ENCODE results near the gene SPRY1. TPM values are rescaled to one million over a fixed set of nuclear protein-coding genes. Genes with fewer than 3 reads are reported as not detected.
A peak's percentile ranks its signal among the peaks of the same experiment; 100 is the strongest.

The SPRY1 gene
- total RNA-seq (2014; rRNA removed; shearing (Covaris generic)): 49.9 and 59.2 TPM in 2 replicates
- 114 and 158 TPM in 2 replicates for polyA plus RNA-seq (2015; cell fraction: cytosol; rRNA removed)
- 145 and 146 TPM in 2 replicates for polyA plus RNA-seq (2015; cell fraction: nucleus; rRNA removed)

- DNase-seq (ENCODE audit: low read depth, low spot score): peak; percentile 96
- in situ Hi-C loops (cut with HindIII; ENCODE audit: low pct_unique_long_range_greater_than_20kb, low sequenced_read_pairs): no loop called here
Observed at GRCh38 chr4:123396307-123397143, at the start of gene SPRY1. Gene SPRY1 (plus strand): TSS chr4:123396795. CDS start chr4:123401592, 4,797 bp downstream.

GRCh38 chr4:123346951-123347350 is 49.6 kb upstream of the SPRY1 start:
- in situ Hi-C loops (cut with HindIII; ENCODE audit: low pct_unique_long_range_greater_than_20kb, low sequenced_read_pairs): no loop called here

DNA sequence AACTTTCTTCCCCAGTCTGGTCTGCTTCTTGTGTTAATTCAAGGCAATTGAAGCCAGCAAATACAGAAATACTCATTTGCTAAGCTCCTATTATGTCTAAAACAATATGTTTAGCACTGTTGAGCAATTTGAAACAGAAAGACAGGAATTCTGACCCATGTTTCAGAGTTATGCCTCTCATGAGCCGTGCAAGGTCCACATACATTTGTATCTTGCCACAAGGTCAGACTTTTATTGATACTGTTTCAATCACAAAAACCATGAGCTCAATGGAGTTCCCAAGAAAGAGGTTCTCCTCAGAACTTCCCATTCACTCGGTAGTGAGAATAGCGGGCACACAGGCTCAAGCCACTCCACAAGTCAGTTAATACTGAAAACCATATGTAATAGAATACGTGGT is 47.6 kb upstream of the SPRY1 start:
- no peak for DNase-seq (ENCODE audit: low read depth, low spot score)
- in situ Hi-C loops (cut with HindIII; ENCODE audit: low pct_unique_long_range_greater_than_20kb, low sequenced_read_pairs): no loop called here

More at GRCh38 chr4:123346951-123347350, 49.6 kb upstream of the SPRY1 start:
- no peak for DNase-seq (ENCODE audit: low read depth, low spot score)

DNA sequence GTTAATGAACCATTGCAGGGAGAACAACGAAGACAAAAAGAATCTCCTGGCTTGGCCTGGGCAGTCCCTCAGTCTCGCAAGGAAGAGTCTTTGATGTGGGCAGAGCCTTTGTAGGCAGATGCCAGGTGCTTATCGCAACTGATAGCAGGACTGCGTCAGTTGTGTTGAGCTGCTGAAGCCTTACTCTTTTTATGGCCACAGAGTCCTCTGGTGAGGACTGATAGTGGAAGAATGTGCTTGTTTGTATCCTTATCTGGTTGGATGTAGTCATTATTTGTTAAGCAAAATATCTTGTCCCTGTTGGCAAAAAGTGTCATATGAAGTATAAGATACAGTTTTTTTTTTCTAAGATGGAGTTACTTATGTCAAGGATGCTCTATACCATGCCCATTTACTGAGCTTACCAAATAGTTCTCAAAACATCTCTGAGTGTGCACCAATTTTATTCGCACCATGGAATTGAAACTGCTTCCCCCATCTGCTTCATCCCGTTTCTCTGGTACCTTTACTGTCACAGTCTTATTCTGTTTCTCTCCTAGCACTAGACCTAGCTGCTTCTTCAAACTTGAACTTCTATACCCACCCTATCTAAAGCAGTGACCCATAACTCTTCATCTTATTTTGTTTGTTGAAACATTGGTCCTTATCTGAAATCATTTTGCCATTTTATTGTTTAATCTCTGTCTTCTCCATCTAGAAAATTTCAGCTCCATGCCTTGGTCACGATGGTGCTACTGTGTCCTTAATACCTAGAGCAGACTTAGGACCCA is 47.0 kb upstream of the SPRY1 start:
- no peak for DNase-seq (ENCODE audit: low read depth, low spot score)
- in situ Hi-C loops (cut with HindIII; ENCODE audit: low pct_unique_long_range_greater_than_20kb, low sequenced_read_pairs): no loop called here

- peak; percentile 34 for DNase-seq (ENCODE audit: low read depth, low spot score)
- in situ Hi-C loops (cut with HindIII; ENCODE audit: low pct_unique_long_range_greater_than_20kb, low sequenced_read_pairs): no loop called here
Observed at GRCh38 chr4:123350191-123350544, 46.4 kb upstream of the SPRY1 start.

DNA sequence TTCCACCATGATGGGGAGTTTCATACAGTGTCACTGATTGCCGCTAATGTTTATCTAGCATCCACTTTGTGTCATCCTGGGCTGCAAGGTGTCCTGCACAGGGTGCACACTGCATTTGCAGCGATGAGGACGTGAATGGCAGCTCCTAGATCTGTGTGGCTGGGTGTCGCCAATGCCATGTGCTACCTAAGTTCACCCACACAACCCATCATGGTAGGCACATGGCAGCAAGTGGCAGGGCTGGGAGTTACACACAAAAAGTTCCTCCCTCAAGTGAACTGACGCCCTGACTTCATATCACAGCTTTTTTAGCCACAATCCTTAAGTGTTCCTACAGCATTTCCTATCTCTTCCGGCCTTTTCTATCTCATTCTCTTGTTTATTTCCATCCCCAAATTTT is 45.9 kb upstream of the SPRY1 start:
- DNase-seq (ENCODE audit: low read depth, low spot score): no peak
- in situ Hi-C loops (cut with HindIII; ENCODE audit: low pct_unique_long_range_greater_than_20kb, low sequenced_read_pairs): no loop called here

GRCh38 chr4:123351713-123352112 is 44.9 kb upstream of the SPRY1 start:
- no peak for DNase-seq (ENCODE audit: low read depth, low spot score)
- in situ Hi-C loops (cut with HindIII; ENCODE audit: low pct_unique_long_range_greater_than_20kb, low sequenced_read_pairs): no loop called here

- no peak for DNase-seq (ENCODE audit: low read depth, low spot score)
- in situ Hi-C loops (cut with HindIII; ENCODE audit: low pct_unique_long_range_greater_than_20kb, low sequenced_read_pairs): no loop called here
Observed at GRCh38 chr4:123352240-123352945, 44.2 kb upstream of the SPRY1 start.

- DNase-seq (ENCODE audit: low read depth, low spot score): no peak
- in situ Hi-C loops (cut with HindIII; ENCODE audit: low pct_unique_long_range_greater_than_20kb, low sequenced_read_pairs): no loop called here
Observed at GRCh38 chr4:123352966-123353365, 43.6 kb upstream of the SPRY1 start.

- DNase-seq (ENCODE audit: low read depth, low spot score): no peak
- in situ Hi-C loops (cut with HindIII; ENCODE audit: low pct_unique_long_range_greater_than_20kb, low sequenced_read_pairs): no loop called here
Observed at GRCh38 chr4:123353656-123354055, 42.9 kb upstream of the SPRY1 start.

- in situ Hi-C loops (cut with HindIII; ENCODE audit: low pct_unique_long_range_greater_than_20kb, low sequenced_read_pairs): no loop called here
- DNase-seq (ENCODE audit: low read depth, low spot score): no peak
Observed at GRCh38 chr4:123354701-123355100, 41.9 kb upstream of the SPRY1 start.

DNA sequence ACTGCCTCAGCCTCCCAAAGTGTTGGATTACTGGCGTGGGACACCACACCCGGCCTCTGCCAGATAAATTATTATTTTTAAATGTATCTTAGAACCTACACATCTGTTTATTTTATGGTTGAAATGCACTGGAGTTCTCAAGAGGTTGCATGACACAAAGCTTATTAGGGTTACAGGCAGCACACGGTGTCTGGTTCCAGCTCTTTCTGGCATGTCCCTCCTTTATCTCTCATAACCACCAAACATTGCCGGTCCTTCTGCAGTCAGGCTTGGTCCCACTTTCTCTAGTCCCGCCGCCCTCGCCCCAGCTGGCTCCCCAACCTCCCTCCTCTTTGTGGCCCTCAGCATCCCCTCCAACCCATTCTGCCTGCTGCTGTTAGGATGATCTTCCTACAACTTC is 39.7 kb upstream of the SPRY1 start:
- in situ Hi-C loops (cut with HindIII; ENCODE audit: low pct_unique_long_range_greater_than_20kb, low sequenced_read_pairs): no loop called here
- DNase-seq (ENCODE audit: low read depth, low spot score): no peak

GRCh38 chr4:123359449-123360315 is 36.9 kb upstream of the SPRY1 start:
- no peak for DNase-seq (ENCODE audit: low read depth, low spot score)
- in situ Hi-C loops (cut with HindIII; ENCODE audit: low pct_unique_long_range_greater_than_20kb, low sequenced_read_pairs): no loop called here

DNA sequence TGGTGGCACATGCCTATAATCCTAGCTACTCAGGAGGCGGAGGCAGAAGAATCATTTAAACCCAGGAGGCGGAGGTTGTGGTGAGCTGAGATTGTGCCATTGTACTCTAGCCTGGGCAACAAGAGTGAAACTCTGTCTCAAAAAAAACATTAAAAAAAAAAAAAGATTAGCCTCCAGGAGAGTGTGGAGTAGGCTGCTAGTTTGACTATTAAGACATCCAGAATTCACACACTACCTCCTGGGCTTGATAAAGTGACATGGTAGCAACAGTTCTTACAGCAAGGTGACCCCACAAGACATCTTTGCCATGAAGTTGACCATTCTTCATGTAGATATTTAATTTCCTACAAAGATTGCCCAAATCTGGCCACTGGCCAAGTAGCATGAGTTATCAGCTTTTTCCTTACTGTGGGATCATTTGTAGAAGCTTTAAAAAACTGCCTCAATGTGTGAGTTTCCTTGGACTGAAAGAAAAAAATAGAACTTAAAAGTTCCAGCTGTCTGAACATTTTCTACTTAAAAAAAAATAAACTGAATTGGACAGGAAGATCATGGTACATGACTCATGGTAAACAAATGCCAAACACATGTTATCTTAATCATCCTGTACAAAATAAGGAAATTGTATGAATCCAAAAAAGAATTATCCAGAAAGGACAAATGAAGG is 35.3 kb upstream of the SPRY1 start:
- no peak for DNase-seq (ENCODE audit: low read depth, low spot score)
- in situ Hi-C loops (cut with HindIII; ENCODE audit: low pct_unique_long_range_greater_than_20kb, low sequenced_read_pairs): no loop called here

DNA sequence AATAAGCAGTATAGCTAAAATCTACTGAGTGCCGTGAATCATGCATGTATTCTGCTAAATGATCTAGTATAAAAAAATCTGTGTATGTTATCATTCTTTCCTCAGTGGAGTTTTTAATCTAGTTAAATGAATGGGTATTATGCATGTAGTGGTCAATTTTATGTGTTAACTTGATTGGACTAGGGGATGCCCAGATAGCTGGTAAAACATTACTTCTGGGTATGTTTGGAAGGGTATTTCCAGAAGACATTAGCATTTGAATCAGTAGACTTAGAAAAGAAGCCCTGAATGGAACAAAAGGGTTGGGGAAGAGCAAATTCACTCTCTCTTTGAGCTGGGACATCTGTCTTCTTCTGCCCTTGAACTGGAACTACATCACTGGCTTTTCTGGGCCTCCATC is 34.5 kb upstream of the SPRY1 start:
- in situ Hi-C loops (cut with HindIII; ENCODE audit: low pct_unique_long_range_greater_than_20kb, low sequenced_read_pairs): no loop called here
- no peak for DNase-seq (ENCODE audit: low read depth, low spot score)

GRCh38 chr4:123363729-123364128 is 32.9 kb upstream of the SPRY1 start:
- DNase-seq (ENCODE audit: low read depth, low spot score): no peak
- in situ Hi-C loops (cut with HindIII; ENCODE audit: low pct_unique_long_range_greater_than_20kb, low sequenced_read_pairs): no loop called here

GRCh38 chr4:123364906-123365305 is 31.7 kb upstream of the SPRY1 start:
- in situ Hi-C loops (cut with HindIII; ENCODE audit: low pct_unique_long_range_greater_than_20kb, low sequenced_read_pairs): no loop called here
- no peak for DNase-seq (ENCODE audit: low read depth, low spot score)
